ENCODE data around the gene PCSK5.

The PCSK5 gene

GRCh38 chr9:76373784-76374474 is 483.5 kb downstream of the PCSK5 start:
- Histone ChIP-seq H4K20me1 (ENCODE audit: insufficient read depth, low read length) (no peaks in the 10 kb centered on the region), H3K27ac (ENCODE audit: low read length) (no peak overlapping the region), H2AFZ (ENCODE audit: low read length) (no peak overlapping the region), H3K9me3 (replicated peaks; ENCODE audit: insufficient read depth, low read length) (no peaks in the 10 kb centered on the region), H3K4me3 (ENCODE audit: low read length) (no peak overlapping the region), H3K4me1 (ENCODE audit: low read length) (no peaks in the 10 kb centered on the region), H3K36me3 (replicated peaks; ENCODE audit: insufficient read depth, low read length) (no peaks in the 10 kb centered on the region), H3K4me2 (ENCODE audit: low read depth, low read length) (no peak overlapping the region), H3F3A (ENCODE audit: insufficient read depth, low read length) (no peaks in the 10 kb centered on the region), H3K9me2 (replicated peaks; ENCODE audit: insufficient read depth, low read length) (no peaks in the 10 kb centered on the region), H3K79me2 (ENCODE audit: low read length) (no peaks in the 10 kb centered on the region), H3K27me3 (replicated peaks; ENCODE audit: insufficient read depth, low read length) (no peaks in the 10 kb centered on the region), H3K9ac (ENCODE audit: low read length) (no peak overlapping the region)
- TF ChIP-seq EZH2 (optimal IDR thresholded peaks at IDR 0.05; ENCODE audit: low read depth, low read length) (no peak), EZH2phosphoT487 (IDR thresholded peaks at IDR 0.05; ENCODE audit: low read length) (no peak), CTCF (IDR thresholded peaks at IDR 0.05; ENCODE audit: low read length) (no peak)
- no peak for DNase-seq

GRCh38 chr9:76374783-76375559 is 484.5 kb downstream of the PCSK5 start:
- H3K4me1 ChIP-seq (ENCODE audit: low read length): no peaks in the 10 kb centered on the region
- H3K9ac ChIP-seq (ENCODE audit: low read length): no peak overlapping the region
- H3K27ac ChIP-seq (ENCODE audit: low read length): no peak overlapping the region
- TF ChIP-seq EZH2phosphoT487 (IDR thresholded peaks at IDR 0.05; ENCODE audit: low read length) (no peak), EZH2 (optimal IDR thresholded peaks at IDR 0.05; ENCODE audit: low read depth, low read length) (no peak), CTCF (IDR thresholded peaks at IDR 0.05; ENCODE audit: low read length) (no peak)
- H3K4me3 ChIP-seq (ENCODE audit: low read length): no peak overlapping the region
- no peaks in the 10 kb centered on the region for H3K36me3 ChIP-seq (replicated peaks; ENCODE audit: insufficient read depth, low read length)
- no peaks in the 10 kb centered on the region for H3K27me3 ChIP-seq (replicated peaks; ENCODE audit: insufficient read depth, low read length)
- H3K9me2 ChIP-seq (replicated peaks; ENCODE audit: insufficient read depth, low read length): no peaks in the 10 kb centered on the region
- H2AFZ ChIP-seq (ENCODE audit: low read length): no peak overlapping the region
- H4K20me1 ChIP-seq (ENCODE audit: insufficient read depth, low read length): no peaks in the 10 kb centered on the region
- H3F3A ChIP-seq (ENCODE audit: insufficient read depth, low read length): no peaks in the 10 kb centered on the region
- no peak overlapping the region for H3K4me2 ChIP-seq (ENCODE audit: low read depth, low read length)
- no peak for DNase-seq
- H3K9me3 ChIP-seq (replicated peaks; ENCODE audit: insufficient read depth, low read length): no peaks in the 10 kb centered on the region
- no peaks in the 10 kb centered on the region for H3K79me2 ChIP-seq (ENCODE audit: low read length)

- no peak overlapping the region for H2AFZ ChIP-seq (ENCODE audit: low read length)
- TF ChIP-seq CTCF (IDR thresholded peaks at IDR 0.05; ENCODE audit: low read length): no peak
- no peak for TF ChIP-seq EZH2 (optimal IDR thresholded peaks at IDR 0.05; ENCODE audit: low read depth, low read length)
- no peak for TF ChIP-seq EZH2phosphoT487 (IDR thresholded peaks at IDR 0.05; ENCODE audit: low read length)
- H3K36me3 ChIP-seq (replicated peaks; ENCODE audit: insufficient read depth, low read length): no peaks in the 10 kb centered on the region
- DNase-seq: no peak
- H3K27me3 ChIP-seq (replicated peaks; ENCODE audit: insufficient read depth, low read length): no peaks in the 10 kb centered on the region
- H3K4me2 ChIP-seq (ENCODE audit: low read depth, low read length): no peak overlapping the region
- no peaks in the 10 kb centered on the region for H3F3A ChIP-seq (ENCODE audit: insufficient read depth, low read length)
- H3K9me3 ChIP-seq (replicated peaks; ENCODE audit: insufficient read depth, low read length): no peaks in the 10 kb centered on the region
- H3K27ac ChIP-seq (ENCODE audit: low read length): no peak overlapping the region
- no peaks in the 10 kb centered on the region for H3K9me2 ChIP-seq (replicated peaks; ENCODE audit: insufficient read depth, low read length)
- H3K9ac ChIP-seq (ENCODE audit: low read length): no peak overlapping the region
- H3K4me1 ChIP-seq (ENCODE audit: low read length): no peaks in the 10 kb centered on the region
- H3K79me2 ChIP-seq (ENCODE audit: low read length): no peaks in the 10 kb centered on the region
- no peaks in the 10 kb centered on the region for H4K20me1 ChIP-seq (ENCODE audit: insufficient read depth, low read length)
- H3K4me3 ChIP-seq (ENCODE audit: low read length): no peak overlapping the region
These were observed 487.3 kb downstream of the PCSK5 start for GRCh38 chr9:76377791-76378190.
